ENCODE results near the gene LLGL2.
"Not testable (repeated sequence)": the region's sequence is repeated elsewhere in the genome, so short reads cannot be mapped to it uniquely, and the experiment has no call there.

The LLGL2 gene

GRCh38 chr17:75571197-75571884 lies 45.8 kb downstream of the LLGL2 start:
- peak; percentile 92 for DNase-seq

GRCh38 chr17:75571885-75572215 lies 46.4 kb downstream of the LLGL2 start:
- no peak for DNase-seq

GRCh38 chr17:75572713-75573539 lies 47.4 kb downstream of the LLGL2 start:
- no peak for DNase-seq

- no peak for DNase-seq
Observed at GRCh38 chr17:75573540-75573957, 48.1 kb downstream of the LLGL2 start.

GRCh38 chr17:75573994-75574393 lies 48.5 kb downstream of the LLGL2 start:
- DNase-seq: no peak

GRCh38 chr17:75574404-75575036 lies 49.0 kb downstream of the LLGL2 start:
- DNase-seq: no peak

- DNase-seq: no peak
Observed at GRCh38 chr17:75575197-75575596, 49.7 kb downstream of the LLGL2 start.

- DNase-seq: no peak
Observed at GRCh38 chr17:75575728-75576127, 50.2 kb downstream of the LLGL2 start.

GRCh38 chr17:75576661-75577060 lies 51.2 kb downstream of the LLGL2 start:
- DNase-seq: no peak

GRCh38 chr17:75581121-75581725 lies 55.7 kb downstream of the LLGL2 start:
- peak; percentile 31 for DNase-seq

- not testable (repeated sequence) for DNase-seq
Observed at GRCh38 chr17:75583197-75583596, 57.7 kb downstream of the LLGL2 start.

GRCh38 chr17:75584849-75585175 lies 59.3 kb downstream of the LLGL2 start:
- no peak for DNase-seq

GRCh38 chr17:75587675-75588595 lies 62.4 kb downstream of the LLGL2 start, which contains the start of gene MYO15B:
Gene MYO15B (plus strand): TSS chr17:75587800. CDS start chr17:75588058, 258 bp downstream.
- DNase-seq: no peak

- no peak for DNase-seq
Observed at GRCh38 chr17:75588596-75589011, 63.1 kb downstream of the LLGL2 start.

GRCh38 chr17:75589012-75589918 lies 63.8 kb downstream of the LLGL2 start:
- peak; percentile 92 for DNase-seq

- DNase-seq: no peak
Observed at GRCh38 chr17:75589919-75590303, 64.4 kb downstream of the LLGL2 start.

- no peak for DNase-seq
Observed at GRCh38 chr17:75590314-75590761, 64.8 kb downstream of the LLGL2 start.

GRCh38 chr17:75590849-75591721 lies 65.6 kb downstream of the LLGL2 start:
- no peak for DNase-seq

- DNase-seq: no peak
Observed at GRCh38 chr17:75591722-75592302, 66.3 kb downstream of the LLGL2 start.

Measured in OCI-M1 (cell line).